Stimulated activated naive CD4-positive, alpha-beta T cell treated with Interleukin-2 at 50 U/mL for 16 hours (primary cell): ENCODE measurements around the gene NUP155.
"Not testable (repeated sequence)": the region's sequence is repeated elsewhere in the genome, so short reads cannot be mapped to it uniquely, and the experiment has no call there.

Experiments
- DNase-seq: peaks from one replicate; lab custom pipeline; 2025; lab: John Stamatoyannopoulos, UW

Gene NUP155

GRCh38 chr5:37283214-37283820, 87.6 kb downstream of the NUP155 start:
- no peak for DNase-seq

GRCh38 chr5:37275511-37275910, 95.4 kb downstream of the NUP155 start:
- DNase-seq, result no peak

DNA sequence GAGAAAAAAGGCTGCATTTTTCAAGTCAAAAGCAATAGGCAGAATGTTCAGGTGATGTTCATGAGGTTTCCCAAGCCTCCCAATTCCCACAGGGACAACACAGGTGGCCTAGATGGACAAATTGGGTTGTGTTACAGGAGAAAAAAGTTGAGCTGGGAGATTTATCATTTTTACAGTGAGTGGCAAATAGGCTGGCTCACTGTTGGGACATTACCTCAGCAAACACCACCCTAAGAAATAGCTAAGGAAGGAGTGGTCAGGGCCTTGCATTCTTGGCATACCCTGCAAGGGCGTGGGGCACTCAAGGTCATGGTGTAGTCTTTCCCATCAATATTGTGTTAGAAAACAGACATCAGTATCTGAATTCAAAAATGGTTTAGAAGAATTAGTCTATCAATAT, 98.4 kb downstream of the NUP155 start:
- DNase-seq, result no peak

DNA sequence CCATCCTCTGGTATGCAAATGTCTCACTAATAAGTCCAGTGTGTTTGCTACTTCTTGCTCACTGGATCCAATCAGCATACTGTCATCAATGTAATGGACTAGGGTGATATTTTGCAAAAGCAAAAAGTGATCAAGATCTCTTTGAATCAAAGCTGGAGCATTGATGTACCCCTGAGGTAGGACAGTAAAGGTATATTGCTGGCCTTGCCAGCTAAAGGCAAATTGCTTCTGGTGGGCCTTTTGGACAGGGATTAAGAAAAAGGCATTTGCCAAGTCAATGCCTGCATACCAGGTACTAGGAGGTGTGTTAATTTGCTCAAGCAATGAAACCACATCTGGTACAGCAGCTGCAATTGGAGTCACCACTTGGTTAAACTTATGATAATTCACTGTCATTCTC, 102.8 kb downstream of the NUP155 start:
- DNase-seq, result not testable (repeated sequence)

GRCh38 chr5:37255774-37256358, 115.0 kb downstream of the NUP155 start:
- DNase-seq, result no peak

DNA sequence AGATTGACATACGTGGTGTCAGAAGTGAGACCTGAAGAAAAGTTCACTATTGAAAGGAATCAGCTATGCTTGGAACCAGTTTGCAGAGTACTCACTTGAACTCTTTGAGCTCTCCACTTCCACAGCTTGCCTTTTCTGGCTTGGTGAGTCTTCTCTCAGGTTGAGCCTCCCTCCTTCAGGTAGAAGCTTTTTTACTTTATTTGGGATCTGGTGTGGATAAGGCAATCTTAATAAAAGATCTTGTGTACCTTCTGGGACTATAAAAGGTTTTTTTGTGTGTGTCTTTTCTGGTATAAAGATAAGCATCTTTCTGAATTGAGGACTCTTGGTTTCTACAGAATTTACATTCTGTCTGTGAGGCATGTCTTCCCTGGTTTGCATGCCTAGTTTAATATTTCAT, 116.3 kb downstream of the NUP155 start:
- DNase-seq, result no peak

- no peak for DNase-seq
Measured at GRCh38 chr5:37251665-37252064, 119.2 kb downstream of the NUP155 start.

DNA sequence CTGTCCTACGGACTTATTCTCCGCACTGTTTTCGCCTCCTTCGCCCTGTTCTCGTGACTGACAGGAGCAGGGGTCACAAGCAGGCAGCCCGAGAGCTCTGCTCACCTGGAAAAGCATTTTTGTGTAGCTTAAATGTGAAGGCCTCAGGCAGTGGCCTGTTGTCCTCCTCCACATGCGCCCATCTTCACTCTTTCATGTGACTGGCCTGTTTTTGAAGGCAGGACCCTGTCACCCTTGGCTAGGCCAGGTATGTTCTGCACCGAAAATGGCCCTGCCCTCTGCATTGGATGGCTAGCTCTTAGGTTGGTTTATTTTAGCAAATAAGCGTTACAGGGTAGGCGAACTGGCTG, 121.1 kb downstream of the NUP155 start:
- DNase-seq, result no peak

DNA sequence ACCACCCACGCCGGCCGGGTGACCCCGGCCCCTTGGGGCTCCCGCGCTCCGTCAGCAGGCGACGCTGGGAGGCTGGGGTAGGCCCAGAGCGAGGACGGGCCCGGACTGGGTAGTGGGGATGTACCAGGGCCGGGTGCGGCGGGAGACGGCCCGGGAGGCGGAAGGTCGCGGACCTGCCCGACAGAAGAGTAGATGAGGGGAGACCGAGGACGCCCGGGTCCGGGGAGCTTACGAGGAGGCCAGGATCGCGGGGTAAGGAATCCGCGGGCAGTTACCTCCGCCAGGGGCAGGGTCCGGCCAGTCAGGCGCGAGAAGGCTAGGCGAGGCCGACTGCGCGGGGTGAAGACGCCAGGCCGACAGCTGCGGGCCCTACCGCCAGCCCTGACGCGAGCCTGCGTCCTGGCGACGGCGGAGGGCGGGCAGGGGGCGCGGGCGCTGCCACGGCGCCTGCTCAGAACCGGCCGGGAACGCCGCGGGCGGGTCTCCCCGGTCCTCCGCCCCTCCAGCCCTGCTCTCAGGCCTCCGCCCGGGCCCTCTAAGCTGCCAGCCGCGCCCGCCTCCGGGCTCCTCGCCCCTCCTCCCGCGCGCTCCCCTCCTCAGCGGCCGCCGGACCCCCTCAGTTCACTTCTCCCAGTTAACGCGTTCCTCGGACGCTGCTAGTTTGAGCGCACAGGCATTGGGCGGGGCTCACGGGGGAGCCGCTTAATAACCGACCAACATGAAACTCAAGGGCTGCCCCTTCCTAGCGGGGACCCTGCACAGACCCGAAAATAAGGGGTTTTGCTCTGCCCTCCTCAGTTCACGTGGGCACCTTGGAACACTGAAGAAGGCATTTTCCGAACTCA, 121.7 kb downstream of the NUP155 start, which contains the start of gene CPLANE1:
Gene CPLANE1, minus strand, starts transcription at position 407 of the 845 bp plus-strand sequence. CDS start 1,678 bp downstream, outside the sequence.
- DNase-seq, result peak; percentile 52

GRCh38 chr5:37248421-37248969, 122.4 kb downstream of the NUP155 start:
- DNase-seq, result no peak

GRCh38 chr5:37247496-37247895, 123.4 kb downstream of the NUP155 start:
- DNase-seq, result no peak

DNA sequence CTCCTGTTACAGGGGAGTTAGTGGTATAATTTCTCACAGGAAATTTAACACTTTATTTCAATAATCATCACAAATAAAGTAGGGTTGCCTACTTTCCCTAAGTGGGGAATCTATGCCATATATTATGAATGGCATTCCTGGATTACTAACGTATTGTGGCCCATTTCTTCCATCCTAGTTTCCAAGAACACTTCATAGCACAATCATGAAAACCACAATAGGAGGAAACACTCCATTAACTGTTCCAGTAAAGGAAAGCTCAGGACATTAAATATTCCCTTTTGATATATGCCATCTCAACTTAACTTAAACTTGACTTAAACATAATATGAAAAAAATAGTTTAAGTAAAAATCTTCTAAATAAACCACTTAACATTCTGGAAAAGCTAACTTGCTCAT, 123.9 kb downstream of the NUP155 start:
- no peak for DNase-seq
